Natural killer cell (primary cell): ENCODE data around the gene GFER. TPM values are rescaled to one million over a fixed set of nuclear protein-coding genes. Genes with fewer than 3 reads are reported as not detected.

Experiments used
- ATAC-seq, 3 donors: fragments of 150-1000 bp in 2 of 3; fragments of 200-7000 bp in 1 of 3; cut with Tn5 transposase; 1 replicate in 1 of 3; 2 replicates in 2 of 3; pipeline ENCODE4 v1.10.0; 2021; ENCODE audit warnings: mild to moderate bottlenecking in 2 of 3, moderate library complexity in 2 of 3
- DNase-seq, 2 donors: peaks; one replicate each; pipeline versions ENCODE4 v3.0.0 to v3.0.0-alpha.2; 2013 to 2021; ENCODE audit warnings: mixed read lengths in 1 of 2
- H3K27ac ChIP-seq: one replicate; pipeline ENCODE4 v1.5.1; 2013; ENCODE audit warnings: mild to moderate bottlenecking, low read length
- H3K27me3 ChIP-seq: one replicate; pipeline ENCODE4 v1.6.1; 2013; ENCODE audit warnings: low read length; ENCODE audit not compliant: control insufficient read depth, insufficient read depth
- H3K36me3 ChIP-seq: one replicate; pipeline ENCODE4 v1.6.1; 2013; ENCODE audit warnings: low read length; ENCODE audit not compliant: control insufficient read depth, insufficient read depth
- H3K4me1 ChIP-seq: one replicate; pipeline ENCODE4 v1.6.1; 2013; ENCODE audit warnings: low read length; ENCODE audit not compliant: control insufficient read depth, insufficient read depth
- H3K4me3 ChIP-seq: one replicate; pipeline ENCODE4 v1.5.1; 2013; ENCODE audit warnings: low read length
- H3K9me3 ChIP-seq: one replicate; pipeline ENCODE4 v1.6.1; 2013; ENCODE audit warnings: low read length; ENCODE audit not compliant: control insufficient read depth, insufficient read depth
- H3K27ac Mint-ChIP-seq, 2 donors: one replicate each; pipeline ENCODE4 v1.8.0; 2022; ENCODE audit warnings: mild to moderate bottlenecking in 2 of 2, mixed read lengths in 2 of 2, moderate library complexity in 1 of 2
- H3K27me3 Mint-ChIP-seq, 2 donors: one replicate each; pipeline ENCODE4 v1.8.0; 2022; ENCODE audit warnings: low read depth in 2 of 2, mixed read lengths in 2 of 2
- H3K36me3 Mint-ChIP-seq: one replicate; pipeline ENCODE4 v1.8.0; 2022; ENCODE audit warnings: mixed read lengths
- H3K4me1 Mint-ChIP-seq, 2 donors: one replicate each; pipeline ENCODE4 v1.8.0; 2022; ENCODE audit warnings: mixed read lengths in 2 of 2
- H3K4me3 Mint-ChIP-seq: one replicate; pipeline ENCODE4 v1.8.0; 2022; ENCODE audit warnings: mild to moderate bottlenecking, moderate library complexity, mixed read lengths
- H3K9me3 Mint-ChIP-seq, 2 donors: one replicate each; pipeline ENCODE4 v1.8.0; 2022; ENCODE audit warnings: mixed read lengths in 2 of 2
- CTCF ChIP-seq: fragments of 200-600 bp; IDR thresholded peaks from one replicate; pipeline ENCODE4 v1.8.0; 2022; ENCODE audit warnings: antibody characterized with exemption
- WGBS: methylation state at CpG from one replicate; pipeline ENCODE4 v1.1.7; 2013; ENCODE audit warnings: missing lambda C conversion rate; ENCODE audit not compliant: insufficient coverage; 5-methylcytosine and 5-hydroxymethylcytosine counted together
- intact Hi-C: fragments of 100-400 bp; cut with micrococcal nuclease; formaldehyde crosslinking; loops from one replicate; pipeline ENCODE4 v1.14.2; 2022
- total RNA-seq, 4 donors: library from RNA; stranded (reverse); fragments of 120-200 nt in 1 of 4; gene quantifications; one replicate each; pipeline versions ENCODE4 v1.2.3 to v1.2.4, GENCODE V29; 2013 to 2022

Gene GFER
- total RNA-seq, 3 donors from 2014 or later (not counting 1 experiment from before 2014, with no cell fraction given): 23.8 to 29.5 (median 24.6) TPM

- intact Hi-C loops: loop anchor here (1.0 kb wide), 1 partner anchor 8 kb away; the partner anchor contains the start of gene RPS2
These were observed 11.5 kb upstream of the GFER start for GRCh38 chr16:1972490-1972877.

GRCh38 chr16:1973461-1974156, 10.4 kb upstream of the GFER start:
- Histone ChIP-seq H3K9me3 (no peaks in the 10 kb centered on the region), H3K4me1 (peaks cover 27% of the 10 kb centered on the region), H3K27me3 (no peaks in the 10 kb centered on the region), H3K27ac (no peak overlapping the region), H3K36me3 (peaks cover 40% of the 10 kb centered on the region), H3K4me3 (no peak overlapping the region)
- Mint-ChIP-seq H3K36me3 (no peaks in the 10 kb centered on the region), H3K4me1 (peaks cover 18 to 23% of the 10 kb centered on the region in 2 donors), H3K27me3 (no peaks in the 10 kb centered on the region), H3K9me3 (no peaks in the 10 kb centered on the region), H3K4me3 (no peak overlapping the region), H3K27ac (no peak overlapping the region)
- WGBS: 95% methylated on average over 16 of the region's 16 CpGs
- TF ChIP-seq CTCF: no peak
- ATAC-seq (no peak), DNase-seq (no peak)
- intact Hi-C loops: no loop called here

More at GRCh38 chr16:1972490-1972877, 11.5 kb upstream of the GFER start:
- no peaks in the 10 kb centered on the region for H3K9me3 Mint-ChIP-seq
- H3K36me3 Mint-ChIP-seq: no peaks in the 10 kb centered on the region
- DNase-seq: no peak
- no peak for TF ChIP-seq CTCF
- H3K4me3 Mint-ChIP-seq: peak overlapping the region; percentile 98
- Histone ChIP-seq H3K4me1 (peaks cover 27% of the 10 kb centered on the region), H3K4me3 (peak overlapping the region; percentile 62), H3K9me3 (no peaks in the 10 kb centered on the region), H3K27ac (peak overlapping the region; percentile 97), H3K36me3 (peaks cover 30% of the 10 kb centered on the region), H3K27me3 (no peaks in the 10 kb centered on the region)
- no peak for ATAC-seq
- peak overlapping the region; percentile 97 to 98 for H3K27ac Mint-ChIP-seq
- peaks cover 18 to 23% of the 10 kb centered on the region in 2 donors for H3K4me1 Mint-ChIP-seq
- H3K27me3 Mint-ChIP-seq: no peaks in the 10 kb centered on the region
- WGBS: 5% methylated on average over 22 of the region's 22 CpGs

GRCh38 chr16:1974157-1975070, 9.6 kb upstream of the GFER start:
- Mint-ChIP-seq H3K36me3 (no peaks in the 10 kb centered on the region), H3K9me3 (no peaks in the 10 kb centered on the region), H3K27ac (no peak overlapping the region), H3K4me1 (peaks cover 18 to 23% of the 10 kb centered on the region in 2 donors), H3K4me3 (peak overlapping the region; percentile 28), H3K27me3 (no peaks in the 10 kb centered on the region)
- Histone ChIP-seq H3K4me1 (peaks cover 27% of the 10 kb centered on the region), H3K27ac (no peak overlapping the region), H3K27me3 (peaks cover under 1% of the 10 kb centered on the region), H3K4me3 (no peak overlapping the region), H3K9me3 (no peaks in the 10 kb centered on the region), H3K36me3 (peaks cover 42% of the 10 kb centered on the region)
- DNase-seq: no peak
- no peak for TF ChIP-seq CTCF
- intact Hi-C loops: no loop called here
- no peak for ATAC-seq
- WGBS: 98% methylated on average over 42 of the region's 42 CpGs
